Caco-2 (cell line): ENCODE results near the gene TTC28. TPM values are rescaled to one million over a fixed set of nuclear protein-coding genes. Genes with fewer than 3 reads are reported as not detected.

Source experiments
- BruUV-seq: library from RNA; stranded (reverse); fragments of 400-500 nt; replicated peaks from 2 replicates; lab custom pipeline; 2021; lab: Mats Ljungman, UMichigan
- CTCF ChIA-PET: fragments of 300-600 bp; sonication (Branson Sonifier 250); formaldehyde crosslinking; loops from one replicate; lab custom pipeline; 2022; ENCODE audit warnings: antibody characterized with exemption; lab: Charles Lee
- POLR2A ChIA-PET: fragments of 300-600 bp; sonication (Branson Sonifier 250); formaldehyde crosslinking; loops from one replicate; lab custom pipeline; 2022; ENCODE audit warnings: antibody characterized with exemption; lab: Charles Lee
- DNase-seq, 2 experiments: peaks; one replicate each; pipeline versions ENCODE4 v3.0.0 to v3.0.0-alpha.2; 2020 to 2022
- H3K27me3 ChIP-seq: replicated peaks from 2 replicates; pipeline ENCODE4 v1.6.0; 2011; ENCODE audit warnings: low read length; ENCODE audit not compliant: control insufficient read depth, insufficient read depth
- H3K36me3 ChIP-seq: 2 replicates; pipeline ENCODE4 v1.5.1; 2011; ENCODE audit warnings: low read length; ENCODE audit not compliant: control insufficient read depth, insufficient read depth
- H3K4me1 ChIP-seq: fragments of 250-450 bp; sonication (Bioruptor Pico); 2 replicates; pipeline ENCODE4 v1.5.1; 2020; ENCODE audit warnings: mild to moderate bottlenecking
- H3K4me3 ChIP-seq: 2 replicates; pipeline ENCODE4 v1.5.1; 2011; ENCODE audit warnings: low read depth, mild to moderate bottlenecking, control low read depth, low read length
- H3K9me3 ChIP-seq: fragments of 250-450 bp; sonication (Bioruptor Pico); 2 replicates; pipeline ENCODE4 v1.5.1; 2020; ENCODE audit warnings: mild to moderate bottlenecking, moderate library complexity
- H3K27ac Mint-ChIP-seq: one replicate; pipeline ENCODE4 v1.8.0; 2022; ENCODE audit warnings: mixed read lengths; ENCODE audit not compliant: unreplicated experiment
- H3K27me3 Mint-ChIP-seq: one replicate; pipeline ENCODE4 v1.8.0; 2022; ENCODE audit warnings: mixed read lengths; ENCODE audit not compliant: insufficient read depth, unreplicated experiment
- H3K36me3 Mint-ChIP-seq: one replicate; pipeline ENCODE4 v1.8.0; 2022; ENCODE audit warnings: mild to moderate bottlenecking, mixed read lengths; ENCODE audit not compliant: insufficient read depth, unreplicated experiment
- H3K4me1 Mint-ChIP-seq: one replicate; pipeline ENCODE4 v1.8.0; 2022; ENCODE audit warnings: low read depth, mixed read lengths; ENCODE audit not compliant: unreplicated experiment
- H3K4me3 Mint-ChIP-seq: one replicate; pipeline ENCODE4 v1.8.0; 2022; ENCODE audit warnings: mild to moderate bottlenecking, moderate library complexity, mixed read lengths; ENCODE audit not compliant: unreplicated experiment
- H3K9me3 Mint-ChIP-seq: one replicate; pipeline ENCODE4 v1.8.0; 2022; ENCODE audit warnings: mixed read lengths; ENCODE audit not compliant: unreplicated experiment
- CTCF ChIP-seq, 2 experiments: fragments of 200-600 bp in 1 of 2; IDR thresholded peaks; 1 replicate in 1 of 2; 2 replicates in 1 of 2; pipeline versions ENCODE4 v1.5.1 to v1.8.0; 2011 to 2022; ENCODE audit warnings: antibody characterized with exemption in 1 of 2, control low read depth in 1 of 2, inconsistent platforms in 1 of 2, low read depth in 1 of 2, low read length in 1 of 2, mild to moderate bottlenecking in 1 of 2, moderate library complexity in 1 of 2; ENCODE audit not compliant: insufficient read depth in 1 of 2, severe bottlenecking in 1 of 2, unreplicated experiment in 1 of 2
- intact Hi-C: fragments of 100-400 bp; cut with micrococcal nuclease; formaldehyde crosslinking; loops from one replicate; pipeline ENCODE4 v1.10.0; 2022; ENCODE audit not compliant: unreplicated experiment
- total RNA-seq: library from RNA; stranded (reverse); gene quantifications from 2 replicates; pipeline ENCODE4 v1.2.3, GENCODE V29; 2022

The TTC28 gene
- total RNA-seq, 1 experiment from 2014 or later: 12.0 TPM

- no peaks in the 10 kb centered on the region for H3K9me3 ChIP-seq
- no peaks in the 10 kb centered on the region for H3K4me1 ChIP-seq
- Mint-ChIP-seq H3K36me3 (no peaks in the 10 kb centered on the region), H3K4me1 (no peaks in the 10 kb centered on the region), H3K27ac (no peak overlapping the region), H3K4me3 (no peak overlapping the region), H3K27me3 (no peaks in the 10 kb centered on the region), H3K9me3 (no peaks in the 10 kb centered on the region)
- no TSS peak for BruUV-seq
- DNase-seq: no peak
- H3K4me3 ChIP-seq: no peak overlapping the region
- ChIA-PET CTCF (interaction anchor here (0.5 kb wide), 1 partner anchor 611 kb away, joined by 3 read pairs; no protein-coding TSS in a partner anchor), POLR2A (no interaction called here)
- H3K36me3 ChIP-seq: no peaks in the 10 kb centered on the region; the same call in 1 of the 2 replicates
- no peak for TF ChIP-seq CTCF (IDR thresholded peaks at IDR 0.05; ENCODE audit: insufficient read depth in 1 of 2, low read depth in 1 of 2, low read length in 1 of 2, severe bottlenecking in 1 of 2, unreplicated experiment in 1 of 2)
- no peaks in the 10 kb centered on the region; the same call in 1 of the 2 replicates for H3K27me3 ChIP-seq
- intact Hi-C loops: no loop called here
Observed at GRCh38 chr22:28030473-28030872, 649.2 kb downstream of the TTC28 start.

- Mint-ChIP-seq H3K36me3 (no peaks in the 10 kb centered on the region), H3K4me3 (no peak overlapping the region), H3K27me3 (no peaks in the 10 kb centered on the region), H3K27ac (no peak overlapping the region), H3K4me1 (no peaks in the 10 kb centered on the region), H3K9me3 (no peaks in the 10 kb centered on the region)
- no TSS peak for BruUV-seq
- no peaks in the 10 kb centered on the region; the same call in 1 of the 2 replicates for H3K27me3 ChIP-seq
- H3K4me1 ChIP-seq: no peaks in the 10 kb centered on the region
- POLR2A ChIA-PET: no interaction called here
- H3K4me3 ChIP-seq: no peak overlapping the region
- intact Hi-C loops: no loop called here
- CTCF ChIA-PET: no interaction called here
- no peak for TF ChIP-seq CTCF (IDR thresholded peaks at IDR 0.05; ENCODE audit: insufficient read depth in 1 of 2, low read depth in 1 of 2, low read length in 1 of 2, severe bottlenecking in 1 of 2, unreplicated experiment in 1 of 2)
- H3K9me3 ChIP-seq: no peaks in the 10 kb centered on the region
- H3K36me3 ChIP-seq: no peaks in the 10 kb centered on the region; the same call in 1 of the 2 replicates
- no peak for DNase-seq
Observed at GRCh38 chr22:28029956-28030355, 649.7 kb downstream of the TTC28 start.

- Histone ChIP-seq H3K9me3 (no peaks in the 10 kb centered on the region), H3K36me3 (no peaks in the 10 kb centered on the region; the same call in 1 of the 2 replicates), H3K27me3 (no peaks in the 10 kb centered on the region), H3K4me1 (no peaks in the 10 kb centered on the region), H3K4me3 (no peak overlapping the region)
- no peak for DNase-seq
- H3K9me3 Mint-ChIP-seq: no peaks in the 10 kb centered on the region
- no peaks in the 10 kb centered on the region for H3K27me3 Mint-ChIP-seq
- no peak for TF ChIP-seq CTCF (IDR thresholded peaks at IDR 0.05; ENCODE audit: insufficient read depth in 1 of 2, low read depth in 1 of 2, low read length in 1 of 2, severe bottlenecking in 1 of 2, unreplicated experiment in 1 of 2)
- no peak overlapping the region for H3K27ac Mint-ChIP-seq
- ChIA-PET POLR2A (no interaction called here), CTCF (interaction anchor here (0.7 kb wide), 1 partner anchor 9 kb away, joined by 4 read pairs; no protein-coding TSS in a partner anchor)
- BruUV-seq: no TSS peak
- no peaks in the 10 kb centered on the region for H3K36me3 Mint-ChIP-seq
- intact Hi-C loops: no loop called here
- no peak overlapping the region for H3K4me3 Mint-ChIP-seq
- no peaks in the 10 kb centered on the region for H3K4me1 Mint-ChIP-seq
Observed at GRCh38 chr22:28029201-28029948, 650.3 kb downstream of the TTC28 start.
